HG02852 (cell line): Measurements from ENCODE around the gene GPAT2.
"Not testable (repeated sequence)": the region's sequence is repeated elsewhere in the genome, so short reads cannot be mapped to it uniquely, and the experiment has no call there.

Experiments used
- ATAC-seq: cut with Tn5 transposase; IDR thresholded peaks from one replicate; pipeline ENCODE4 v1.9.1; 2021; ENCODE audit warnings: mild to moderate bottlenecking, moderate library complexity; ENCODE audit not compliant: unreplicated experiment

The GPAT2 gene

DNA sequence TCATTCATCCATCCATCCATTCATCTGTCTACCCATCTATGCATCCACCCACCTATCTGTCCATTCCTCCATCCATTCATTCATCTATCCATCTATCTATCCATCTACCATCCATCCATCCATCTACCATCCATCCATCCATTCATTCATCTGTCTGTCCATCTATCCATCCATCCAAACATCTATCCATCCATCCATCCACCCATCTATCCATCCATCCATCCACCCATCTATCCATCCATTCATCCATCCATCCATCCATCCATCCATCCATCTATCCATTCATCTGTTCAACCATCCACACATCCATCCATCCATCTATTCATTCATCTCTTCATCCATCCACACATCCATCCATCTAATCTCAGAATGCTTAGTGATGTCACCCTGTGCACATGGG is 30.0 kb upstream of the GPAT2 start:
- ATAC-seq = not testable (repeated sequence)

- not testable (repeated sequence) for ATAC-seq
Observed at GRCh38 chr2:96064047-96064675, 29.4 kb upstream of the GPAT2 start.

- ATAC-seq = not testable (repeated sequence)
Observed at GRCh38 chr2:96063116-96063899, 28.6 kb upstream of the GPAT2 start.

- ATAC-seq = not testable (repeated sequence)
Observed at GRCh38 chr2:96062483-96062882, 27.8 kb upstream of the GPAT2 start.

DNA sequence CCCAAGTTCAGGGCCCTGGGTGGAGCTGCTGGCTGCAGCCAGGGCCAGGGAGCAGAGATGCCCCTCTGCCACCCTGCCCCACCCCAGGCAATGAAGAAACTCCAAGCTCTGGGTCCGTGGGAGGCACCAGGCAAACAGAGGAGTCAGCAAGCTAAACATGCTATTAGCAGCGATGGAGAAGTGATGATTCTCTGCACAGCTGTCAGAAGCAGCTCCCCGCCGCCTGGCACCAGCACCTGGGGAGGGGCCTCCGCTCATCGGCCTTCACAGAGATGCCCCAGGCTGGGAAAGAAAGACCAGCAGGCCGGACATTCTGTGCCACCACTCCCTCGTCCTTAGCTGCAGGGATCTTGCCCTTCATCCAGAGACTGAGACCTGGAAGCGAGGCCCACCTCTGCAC is 27.2 kb upstream of the GPAT2 start:
- not testable (repeated sequence) for ATAC-seq

DNA sequence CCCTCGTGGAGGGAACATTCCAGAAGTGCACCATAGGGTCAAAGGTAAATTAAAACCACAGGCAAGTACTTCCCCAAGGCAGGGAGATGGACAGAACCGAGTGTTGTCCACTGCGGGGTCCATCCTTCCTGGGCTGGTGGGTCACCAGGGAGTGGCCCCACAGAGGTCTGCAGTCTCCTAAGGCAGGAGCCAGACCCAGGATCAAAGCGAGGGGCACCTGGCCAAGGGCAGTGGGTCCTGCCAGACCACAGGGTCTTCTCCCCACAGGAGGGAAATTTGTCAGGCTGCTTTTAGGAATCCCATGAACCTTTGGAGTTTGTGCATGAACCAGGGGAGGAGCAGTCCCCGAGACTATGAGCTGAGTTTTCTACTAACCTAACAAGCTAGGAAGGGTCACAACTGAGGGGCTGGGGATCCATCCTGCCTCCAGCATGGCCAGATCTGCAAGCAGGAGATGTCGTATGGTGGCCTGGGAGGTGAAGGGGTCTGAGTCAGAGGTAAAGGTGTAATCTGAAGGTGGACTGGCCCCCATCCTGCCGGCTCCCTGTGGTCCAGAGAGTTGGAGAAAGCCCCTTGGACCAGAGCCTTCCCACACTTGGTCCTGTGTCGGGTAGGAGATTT is 26.6 kb upstream of the GPAT2 start:
- ATAC-seq = not testable (repeated sequence)

- not testable (repeated sequence) for ATAC-seq
Observed at GRCh38 chr2:96060325-96060724, 25.6 kb upstream of the GPAT2 start.

DNA sequence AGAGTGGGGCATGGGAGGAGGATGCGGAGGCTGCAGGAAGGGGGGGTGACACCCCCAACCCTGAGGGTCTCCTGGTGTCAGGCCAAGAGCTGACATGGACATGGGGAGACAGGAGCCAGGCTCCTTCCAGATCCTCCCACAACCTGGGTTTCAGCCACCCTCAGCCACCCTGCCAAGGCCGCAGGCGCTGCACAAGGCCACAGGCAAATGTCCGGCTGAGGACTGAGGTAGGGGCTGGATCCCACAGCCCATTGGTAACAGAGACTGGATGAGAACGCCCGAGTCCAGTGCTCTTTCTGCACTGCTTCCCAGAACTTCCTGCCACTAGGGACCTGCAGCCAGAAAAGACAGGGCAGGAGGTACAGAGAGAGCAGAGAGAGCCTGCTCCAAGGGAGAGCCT is 24.7 kb upstream of the GPAT2 start:
- ATAC-seq = not testable (repeated sequence)

DNA sequence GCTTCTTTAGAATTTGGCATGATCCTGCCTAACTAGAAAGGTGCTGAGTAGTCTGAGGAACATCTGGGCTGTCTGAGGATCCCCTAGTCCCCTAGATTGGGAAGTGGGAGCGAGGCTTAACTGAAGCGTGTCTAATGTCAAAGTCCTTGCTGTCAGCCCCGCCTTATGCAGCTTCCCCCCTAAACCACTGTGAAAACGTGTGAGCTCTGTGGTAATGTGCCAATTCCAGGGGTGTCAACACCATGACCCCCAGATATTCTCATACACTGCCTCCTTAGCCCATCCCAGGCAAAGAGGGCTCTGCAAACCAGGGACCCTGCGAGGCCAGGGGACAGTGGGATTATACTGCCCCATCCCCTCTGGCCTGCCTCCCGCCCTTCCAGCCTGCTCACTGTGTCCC is 21.1 kb upstream of the GPAT2 start:
- not testable (repeated sequence) for ATAC-seq

DNA sequence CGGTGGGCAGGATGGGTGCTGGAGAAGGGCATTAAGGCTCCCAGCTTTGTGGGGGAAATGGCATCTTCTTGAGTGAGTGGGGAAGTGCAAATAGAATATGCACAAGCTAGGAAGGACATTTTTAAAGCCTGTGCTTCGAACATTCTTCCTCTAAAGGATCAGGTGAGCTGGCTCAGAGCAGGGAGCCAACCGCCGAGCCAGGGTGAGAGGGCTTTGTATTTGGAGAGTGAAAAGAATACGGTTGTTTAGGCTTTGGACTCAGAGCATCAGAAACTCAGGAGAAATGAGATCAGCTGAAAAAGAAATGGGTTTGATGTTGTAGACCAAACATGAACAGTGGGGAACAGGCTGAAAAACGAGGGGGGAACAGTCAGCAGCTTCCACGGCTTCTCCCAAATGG is 19.8 kb upstream of the GPAT2 start:
- not testable (repeated sequence) for ATAC-seq

GRCh38 chr2:96053385-96053784 is 18.7 kb upstream of the GPAT2 start:
- ATAC-seq = not testable (repeated sequence)

- ATAC-seq = not testable (repeated sequence)
Observed at GRCh38 chr2:96052632-96053031, 17.9 kb upstream of the GPAT2 start.

DNA sequence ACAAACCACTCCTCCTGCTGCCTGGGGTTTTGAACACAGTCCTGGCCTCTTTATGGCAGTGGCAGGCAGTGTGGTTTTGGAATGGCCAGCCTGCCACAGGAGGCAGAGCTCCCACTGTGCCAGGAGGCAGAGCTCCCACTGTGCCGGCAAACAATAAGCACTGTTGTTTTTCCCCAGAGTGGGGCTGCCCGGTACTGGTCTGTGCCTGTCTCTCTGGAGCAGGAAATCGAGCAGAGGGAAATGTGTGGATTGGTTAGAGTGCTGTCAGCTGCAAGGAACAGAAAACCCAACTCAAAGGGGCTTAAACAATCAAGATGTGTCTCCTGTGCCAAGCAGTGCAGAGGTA is 15.2 kb upstream of the GPAT2 start:
- not testable (repeated sequence) for ATAC-seq

GRCh38 chr2:96049049-96049916 is 14.6 kb upstream of the GPAT2 start:
- not testable (repeated sequence) for ATAC-seq

GRCh38 chr2:96035554-96035953 is 838 bp upstream of the GPAT2 start:
- ATAC-seq = not testable (repeated sequence)

GRCh38 chr2:96033997-96034396 is 719 bp downstream of the GPAT2 start:
- ATAC-seq = not testable (repeated sequence)

GRCh38 chr2:96027725-96028325 is 6.9 kb downstream of the GPAT2 start:
- ATAC-seq = not testable (repeated sequence)

- not testable (repeated sequence) for ATAC-seq
Observed at GRCh38 chr2:96025755-96026154, 9.0 kb downstream of the GPAT2 start.

DNA sequence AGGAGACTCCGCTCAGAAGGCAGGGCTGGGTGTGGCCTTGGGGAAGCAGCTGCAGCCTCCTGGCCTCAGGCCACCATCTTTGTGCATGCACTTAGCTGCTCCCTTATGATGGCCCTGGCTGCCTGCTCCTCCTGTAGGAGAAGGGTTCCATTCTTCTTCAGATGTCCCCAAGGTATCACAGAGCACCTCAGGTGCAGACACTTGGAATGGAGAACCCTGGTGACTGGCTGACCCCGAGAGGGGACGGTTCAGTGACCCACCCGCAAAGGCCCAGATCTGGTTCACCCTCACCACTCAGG is 9.6 kb downstream of the GPAT2 start:
- no peak for ATAC-seq

DNA sequence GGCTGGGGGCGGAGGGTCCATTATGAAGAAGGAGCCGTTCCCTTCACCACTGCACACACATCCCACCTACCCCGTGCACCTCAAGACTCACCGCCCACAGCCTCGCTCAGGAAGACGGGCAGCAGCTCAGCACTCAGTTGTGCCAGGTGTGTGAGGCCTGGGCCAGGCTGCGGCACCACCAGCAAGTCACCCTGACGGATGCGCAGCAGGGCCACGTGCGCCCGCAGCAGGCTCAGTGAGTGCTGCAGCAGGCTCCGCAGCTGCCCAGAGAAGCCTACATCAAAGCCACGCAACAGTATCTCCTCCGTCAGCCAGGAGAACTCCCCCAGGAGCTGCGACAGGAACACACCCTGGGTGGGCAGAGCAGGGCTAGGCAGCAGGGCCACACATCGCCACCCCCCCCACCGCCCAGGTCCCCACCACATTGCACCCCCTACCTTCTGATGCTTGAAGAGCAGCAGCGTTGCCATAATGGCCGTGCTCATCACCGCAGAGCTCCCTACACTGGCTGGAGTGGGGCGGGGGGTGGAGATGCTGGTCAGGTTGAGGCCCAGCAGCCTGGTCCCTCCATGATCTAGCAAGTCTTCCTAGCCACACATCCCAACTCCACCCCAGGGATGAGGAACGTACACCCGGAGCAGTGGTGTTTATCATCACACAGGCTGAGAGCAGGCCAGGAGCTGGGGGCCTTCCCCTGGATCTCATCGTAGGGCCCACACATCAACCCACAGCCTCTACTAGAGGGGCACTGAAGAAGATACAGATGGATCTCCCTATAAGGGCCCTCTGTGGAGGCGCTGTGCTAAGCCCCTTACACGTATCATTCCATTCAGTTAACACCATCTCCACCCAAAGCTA is 10.2 kb downstream of the GPAT2 start:
- no peak for ATAC-seq
